HEK293 (cell line): ENCODE data around the gene OR10AD1.
"Not testable (repeated sequence)": the region's sequence is repeated elsewhere in the genome, so short reads cannot be mapped to it uniquely, and the experiment has no call there.

Experiments
- CTCF ChIA-PET: fragments of 350-600 bp; formaldehyde crosslinking; extraction: SDS; loops from one replicate; lab custom pipeline; 2021; ENCODE audit warnings: antibody characterized with exemption; lab: Yijun Ruan, JAX
- POLR2A ChIA-PET: fragments of 300-600 bp; formaldehyde crosslinking; extraction: SDS; loops from one replicate; lab custom pipeline; 2020; ENCODE audit warnings: antibody characterized with exemption, inconsistent platforms; lab: Yijun Ruan, JAX
- H3K27ac ChIP-seq: fragments of 200-500 bp; sonication (Bioruptor generic); 2 replicates; pipeline ENCODE4 v1.5.1; 2014; ENCODE audit warnings: low read depth, low read length, control low read depth, inconsistent platforms; ENCODE audit errors: extremely low read depth
- H3K36me3 ChIP-seq, 2 experiments: fragments of 200-500 bp in 1 of 2; sonication (Bioruptor generic) in 1 of 2; 1 replicate in 1 of 2; 2 replicates in 1 of 2; pipeline ENCODE4 v1.5.1; 2014 to 2017; ENCODE audit warnings: inconsistent platforms in 2 of 2, low read length in 2 of 2; ENCODE audit not compliant: control insufficient read depth in 2 of 2, insufficient read depth in 1 of 2
- H3K4me1 ChIP-seq: fragments of 200-500 bp; sonication (Bioruptor generic); 2 replicates; pipeline ENCODE4 v1.5.1; 2014; ENCODE audit warnings: mild to moderate bottlenecking, low read length, inconsistent platforms; ENCODE audit not compliant: control insufficient read depth, insufficient read depth
- H3K4me3 ChIP-seq: 2 replicates; pipeline ENCODE4 v1.5.1; 2011; ENCODE audit warnings: low read depth, mild to moderate bottlenecking, control low read depth, low read length, moderate library complexity
- H3K9me3 ChIP-seq: fragments of 200-500 bp; sonication (Bioruptor generic); 2 replicates; pipeline ENCODE4 v1.5.1; 2014; ENCODE audit warnings: low read depth, low read length, inconsistent platforms; ENCODE audit not compliant: control insufficient read depth, insufficient read depth
- IKZF3 ChIP-seq: fragments of 450-650 bp; IDR thresholded peaks from 2 replicates; pipeline ENCODE4 v1.5.0; 2018; ENCODE audit warnings: missing biosample characterization, mild to moderate bottlenecking, missing genetic modification characterization, moderate library complexity
- KLF10 ChIP-seq: fragments of 450-650 bp; IDR thresholded peaks from 2 replicates; pipeline ENCODE4 v1.5.1; 2018; ENCODE audit warnings: missing biosample characterization, mild to moderate bottlenecking, missing genetic modification characterization
- ZBTB20 ChIP-seq: fragments of 450-650 bp; formaldehyde crosslinking; IDR thresholded peaks from 2 replicates; pipeline ENCODE4 v1.5.1; 2016; ENCODE audit warnings: missing biosample characterization, missing genetic modification characterization
- ZBTB8A ChIP-seq: fragments of 450-650 bp; formaldehyde crosslinking; IDR thresholded peaks from 2 replicates; pipeline ENCODE4 v1.5.1; 2016; ENCODE audit warnings: missing biosample characterization, missing genetic modification characterization
- ZNF140 ChIP-seq: fragments of 450-650 bp; formaldehyde crosslinking; IDR thresholded peaks from 2 replicates; pipeline ENCODE4 v1.5.1; 2016; ENCODE audit warnings: missing biosample characterization, missing genetic modification characterization
- ZNF146 ChIP-seq: fragments of 450-650 bp; formaldehyde crosslinking; IDR thresholded peaks from 2 replicates; pipeline ENCODE4 v1.5.1; 2016; ENCODE audit warnings: missing biosample characterization, missing genetic modification characterization
- ZNF184 ChIP-seq: fragments of 450-650 bp; IDR thresholded peaks from 2 replicates; pipeline ENCODE4 v1.5.1; 2018; ENCODE audit warnings: missing biosample characterization, mild to moderate bottlenecking, missing genetic modification characterization
- ZNF19 ChIP-seq: fragments of 450-650 bp; formaldehyde crosslinking; IDR thresholded peaks from 2 replicates; pipeline ENCODE4; 2016; ENCODE audit warnings: missing biosample characterization, missing genetic modification characterization, low read depth
- ZNF266 ChIP-seq: fragments of 450-650 bp; formaldehyde crosslinking; IDR thresholded peaks from 2 replicates; pipeline ENCODE4 v1.5.1; 2016; ENCODE audit warnings: missing biosample characterization, missing genetic modification characterization, low read depth
- ZNF311 ChIP-seq: fragments of 450-650 bp; formaldehyde crosslinking; IDR thresholded peaks from 2 replicates; pipeline ENCODE4 v1.5.1; 2017; ENCODE audit warnings: missing biosample characterization, missing genetic modification characterization, borderline replicate concordance
- ZNF341 ChIP-seq: fragments of 450-650 bp; formaldehyde crosslinking; IDR thresholded peaks from 2 replicates; pipeline ENCODE4; 2016; ENCODE audit warnings: low read depth, missing biosample characterization, missing genetic modification characterization
- ZNF394 ChIP-seq: fragments of 450-650 bp; formaldehyde crosslinking; IDR thresholded peaks from 2 replicates; pipeline ENCODE4 v1.5.1; 2016; ENCODE audit warnings: missing biosample characterization, missing genetic modification characterization, mild to moderate bottlenecking, moderate library complexity, borderline replicate concordance
- ZNF404 ChIP-seq: fragments of 450-650 bp; formaldehyde crosslinking; IDR thresholded peaks from 2 replicates; pipeline ENCODE4 v1.5.1; 2017; ENCODE audit warnings: missing biosample characterization, missing genetic modification characterization
- ZNF555 ChIP-seq: fragments of 450-650 bp; formaldehyde crosslinking; conservative IDR thresholded peaks from 2 replicates; pipeline ENCODE4 v1.5.1; 2017; ENCODE audit warnings: missing biosample characterization, mild to moderate bottlenecking, missing genetic modification characterization, inconsistent platforms
- ZNF558 ChIP-seq: fragments of 450-650 bp; formaldehyde crosslinking; IDR thresholded peaks from 2 replicates; pipeline ENCODE4 v1.5.1; 2016; ENCODE audit warnings: missing biosample characterization, missing genetic modification characterization
- ZNF623 ChIP-seq: fragments of 450-650 bp; formaldehyde crosslinking; IDR thresholded peaks from 2 replicates; pipeline ENCODE4 v1.5.1; 2016; ENCODE audit warnings: missing biosample characterization, missing genetic modification characterization
- ZNF658 ChIP-seq: fragments of 450-650 bp; formaldehyde crosslinking; IDR thresholded peaks from 2 replicates; pipeline ENCODE4; 2016; ENCODE audit warnings: missing biosample characterization, missing genetic modification characterization
- ZNF777 ChIP-seq: fragments of 450-650 bp; formaldehyde crosslinking; IDR thresholded peaks from 2 replicates; pipeline ENCODE4 v1.5.1; 2017; ENCODE audit warnings: missing biosample characterization, missing genetic modification characterization, borderline replicate concordance
- ZSCAN30 ChIP-seq: fragments of 450-650 bp; IDR thresholded peaks from 2 replicates; pipeline ENCODE4 v1.5.1; 2018; ENCODE audit warnings: missing biosample characterization, mild to moderate bottlenecking, missing genetic modification characterization, moderate library complexity
- ZXDB ChIP-seq: fragments of 450-650 bp; formaldehyde crosslinking; IDR thresholded peaks from 2 replicates; pipeline ENCODE4 v1.5.1; 2016; ENCODE audit warnings: missing biosample characterization, missing genetic modification characterization
- TF ChIP-seq, protein P1 (sequence below): fragments of 450-650 bp; formaldehyde crosslinking; IDR thresholded peaks from 2 replicates; pipeline ENCODE4 v1.5.1; 2016; ENCODE audit warnings: missing biosample characterization, missing genetic modification characterization
- TF ChIP-seq, protein P2 (sequence below): fragments of 450-650 bp; formaldehyde crosslinking; IDR thresholded peaks from 2 replicates; pipeline ENCODE4 v1.5.1; 2016; ENCODE audit warnings: missing biosample characterization, missing genetic modification characterization, low read depth
- TF ChIP-seq, protein P3 (sequence below): fragments of 450-650 bp; formaldehyde crosslinking; conservative IDR thresholded peaks from 2 replicates; pipeline ENCODE4 v1.5.1; 2016; ENCODE audit warnings: low read depth, missing biosample characterization, missing genetic modification characterization

The OR10AD1 gene

DNA sequence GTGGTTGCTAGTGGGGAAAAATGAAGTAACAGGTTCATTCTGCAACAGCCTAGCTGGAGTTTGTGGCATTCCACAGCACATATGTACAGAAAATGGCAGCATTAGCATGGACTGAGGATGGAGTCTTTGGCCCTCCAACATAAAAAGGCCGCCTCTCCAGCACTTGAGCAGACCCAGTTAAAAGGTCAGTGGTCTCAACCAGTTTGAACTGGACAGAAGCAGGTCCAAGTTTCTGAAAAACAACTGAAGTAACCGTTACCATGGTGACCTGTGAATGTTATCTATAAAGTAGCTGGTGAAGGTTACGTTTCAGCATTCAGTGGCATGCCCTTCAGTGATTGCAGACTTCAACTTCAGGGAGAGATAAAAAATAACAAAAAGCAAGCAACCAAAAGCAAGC, 34.1 kb upstream of the OR10AD1 start:
- TF ChIP-seq ZNF19 (tag by site-specific recombination) = no peak
- TF ChIP-seq ZNF777 (tag by site-specific recombination) = no peak
- no peak for TF ChIP-seq ZNF341
- TF ChIP-seq ZNF658 (tag by site-specific recombination) = no peak
- TF ChIP-seq ZNF184 (tag by site-specific recombination) = no peak
- no peak for TF ChIP-seq KLF10 (tag by site-specific recombination)
- no peak for TF ChIP-seq ZNF311
- no peak for TF ChIP-seq ZBTB20
- TF ChIP-seq, all 188 proteins: peak for 0
- POLR2A ChIA-PET = no interaction called here
- CTCF ChIA-PET = interaction anchor here (0.6 kb wide), 1 partner anchor 205 kb away, joined by 3 read pairs; no protein-coding TSS in a partner anchor
- Histone ChIP-seq H3K36me3 (no peaks in the 10 kb centered on the region), H3K9me3 (no peaks in the 10 kb centered on the region), H3K4me1 (no peaks in the 10 kb centered on the region), H3K4me3 (no peak overlapping the region), H3K27ac (no peak overlapping the region)

DNA sequence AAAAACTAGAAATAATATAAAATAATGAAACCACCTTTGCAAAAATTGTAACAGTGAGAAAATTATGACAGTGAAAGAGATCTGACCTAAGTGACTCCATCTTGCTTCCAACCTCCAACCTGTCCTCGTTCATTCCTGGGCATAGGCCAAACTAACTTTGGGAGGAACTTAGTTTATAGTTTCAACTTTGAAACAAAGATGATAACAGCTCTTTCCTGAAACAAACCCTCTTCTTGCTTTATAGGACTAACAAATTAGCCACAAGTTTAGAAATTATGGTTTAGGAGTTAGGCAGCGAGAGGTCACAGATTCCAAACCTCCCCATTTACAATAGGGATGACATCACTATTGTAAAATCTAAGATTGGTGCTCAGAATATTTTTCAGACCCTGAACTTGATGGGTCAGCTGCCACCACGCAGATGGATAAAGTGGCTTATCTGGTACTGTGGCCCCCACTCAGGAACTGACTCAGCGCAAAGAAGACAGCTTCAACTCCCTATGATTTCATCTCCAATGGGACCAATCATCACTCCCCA, 32.8 kb upstream of the OR10AD1 start:
- H3K36me3 ChIP-seq = no peaks in the 10 kb centered on the region
- POLR2A ChIA-PET = no interaction called here
- H3K9me3 ChIP-seq = no peaks in the 10 kb centered on the region
- H3K4me3 ChIP-seq = no peak overlapping the region
- H3K27ac ChIP-seq = no peak overlapping the region
- TF ChIP-seq, protein P1, sequence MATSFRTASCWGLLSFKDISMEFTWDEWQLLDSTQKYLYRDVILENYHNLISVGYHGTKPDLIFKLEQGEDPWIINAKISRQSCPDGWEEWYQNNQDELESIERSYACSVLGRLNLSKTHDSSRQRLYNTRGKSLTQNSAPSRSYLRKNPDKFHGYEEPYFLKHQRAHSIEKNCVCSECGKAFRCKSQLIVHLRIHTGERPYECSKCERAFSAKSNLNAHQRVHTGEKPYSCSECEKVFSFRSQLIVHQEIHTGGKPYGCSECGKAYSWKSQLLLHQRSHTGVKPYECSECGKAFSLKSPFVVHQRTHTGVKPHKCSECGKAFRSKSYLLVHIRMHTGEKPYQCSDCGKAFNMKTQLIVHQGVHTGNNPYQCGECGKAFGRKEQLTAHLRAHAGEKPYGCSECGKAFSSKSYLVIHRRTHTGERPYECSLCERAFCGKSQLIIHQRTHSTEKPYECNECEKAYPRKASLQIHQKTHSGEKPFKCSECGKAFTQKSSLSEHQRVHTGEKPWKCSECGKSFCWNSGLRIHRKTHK (tag by site-specific recombination) = peak; percentile 42; the same call in 1 of the 2 replicates
- no peak for TF ChIP-seq IKZF3 (tag by site-specific recombination)
- TF ChIP-seq, protein P2, sequence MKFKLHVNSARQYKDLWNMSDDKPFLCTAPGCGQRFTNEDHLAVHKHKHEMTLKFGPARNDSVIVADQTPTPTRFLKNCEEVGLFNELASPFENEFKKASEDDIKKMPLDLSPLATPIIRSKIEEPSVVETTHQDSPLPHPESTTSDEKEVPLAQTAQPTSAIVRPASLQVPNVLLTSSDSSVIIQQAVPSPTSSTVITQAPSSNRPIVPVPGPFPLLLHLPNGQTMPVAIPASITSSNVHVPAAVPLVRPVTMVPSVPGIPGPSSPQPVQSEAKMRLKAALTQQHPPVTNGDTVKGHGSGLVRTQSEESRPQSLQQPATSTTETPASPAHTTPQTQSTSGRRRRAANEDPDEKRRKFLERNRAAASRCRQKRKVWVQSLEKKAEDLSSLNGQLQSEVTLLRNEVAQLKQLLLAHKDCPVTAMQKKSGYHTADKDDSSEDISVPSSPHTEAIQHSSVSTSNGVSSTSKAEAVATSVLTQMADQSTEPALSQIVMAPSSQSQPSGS (tag by site-specific recombination) = peak; percentile 60
- no peak for TF ChIP-seq ZNF658 (tag by site-specific recombination)
- TF ChIP-seq ZSCAN30 = no peak
- no peak for TF ChIP-seq ZNF341
- TF ChIP-seq ZXDB (tag by site-specific recombination) = no peak
- TF ChIP-seq, all 188 proteins: peak for 2
- H3K4me1 ChIP-seq = no peaks in the 10 kb centered on the region
- CTCF ChIA-PET = no interaction called here

DNA sequence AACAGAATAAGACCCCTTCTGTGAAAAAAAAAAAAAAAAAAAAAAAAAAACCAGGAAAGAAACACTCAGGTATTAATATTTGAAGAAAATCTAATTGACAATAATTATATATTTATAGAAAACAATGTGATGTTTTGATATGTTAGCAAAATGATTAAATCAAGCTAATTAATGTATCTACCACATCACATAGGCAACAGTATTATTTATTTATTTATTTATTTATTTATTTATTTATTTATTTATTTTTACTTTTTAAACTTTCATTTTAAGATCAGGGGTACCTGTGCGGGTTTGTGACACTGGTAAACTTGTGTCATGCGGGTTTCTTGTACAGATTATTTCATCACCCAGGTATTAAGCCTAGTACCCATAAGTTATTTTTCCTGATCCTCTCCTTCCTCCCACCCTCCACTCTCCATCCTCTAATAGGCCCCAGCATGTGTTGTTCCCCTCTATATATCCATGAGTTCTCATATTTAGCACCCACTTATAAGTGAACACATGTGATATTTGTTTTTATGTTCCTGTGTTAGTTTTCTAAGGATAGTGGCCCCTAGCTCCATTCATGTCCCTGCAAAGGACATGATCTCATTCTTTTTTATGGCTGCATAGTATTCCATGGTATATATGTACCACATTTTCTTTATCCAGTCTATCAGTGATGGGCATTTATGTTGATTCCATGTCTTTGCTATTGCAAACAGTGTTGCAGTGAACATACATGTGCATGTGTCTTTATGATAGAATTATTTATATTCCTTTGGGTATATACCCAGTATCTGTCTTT, 28.3 kb upstream of the OR10AD1 start:
- not testable (repeated sequence) for H3K4me3 ChIP-seq, H3K27ac ChIP-seq, H3K9me3 ChIP-seq, H3K36me3 ChIP-seq, H3K4me1 ChIP-seq
- ChIA-PET CTCF (interaction anchor here (0.6 to 0.7 kb wide), 4 partner anchors 11 to 67 kb away, joined by 3 to 4 read pairs (median 3); no protein-coding TSS in a partner anchor), POLR2A (interaction anchor here (0.6 kb wide), 1 partner anchor 357 kb away, joined by 4 read pairs; no protein-coding TSS in a partner anchor)
- TF ChIP-seq ZNF623 (tag by site-specific recombination) (peak; percentile 73), ZNF341 (peak; percentile 15; the same call in 1 of the 2 replicates), ZNF555 (tag by site-specific recombination) (peak; percentile 82), ZNF558 (tag by site-specific recombination) (0 out of 2 replicates have a peak, but pooled peaks have one; percentile 49), ZNF140 (tag by site-specific recombination) (peak; percentile 78; the same call in 1 of the 2 replicates), ZNF404 (tag by site-specific recombination) (peak; percentile 51; the same call in 1 of the 2 replicates), ZNF394 (tag by site-specific recombination) (peak; percentile 90), ZNF146 (tag by site-specific recombination) (peak; percentile 72), ZNF266 (tag by site-specific recombination) (peak; percentile 64; the same call in 1 of the 2 replicates), ZBTB8A (tag by site-specific recombination) (peak; percentile 66; the same call in 1 of the 2 replicates)
- TF ChIP-seq, protein P3, sequence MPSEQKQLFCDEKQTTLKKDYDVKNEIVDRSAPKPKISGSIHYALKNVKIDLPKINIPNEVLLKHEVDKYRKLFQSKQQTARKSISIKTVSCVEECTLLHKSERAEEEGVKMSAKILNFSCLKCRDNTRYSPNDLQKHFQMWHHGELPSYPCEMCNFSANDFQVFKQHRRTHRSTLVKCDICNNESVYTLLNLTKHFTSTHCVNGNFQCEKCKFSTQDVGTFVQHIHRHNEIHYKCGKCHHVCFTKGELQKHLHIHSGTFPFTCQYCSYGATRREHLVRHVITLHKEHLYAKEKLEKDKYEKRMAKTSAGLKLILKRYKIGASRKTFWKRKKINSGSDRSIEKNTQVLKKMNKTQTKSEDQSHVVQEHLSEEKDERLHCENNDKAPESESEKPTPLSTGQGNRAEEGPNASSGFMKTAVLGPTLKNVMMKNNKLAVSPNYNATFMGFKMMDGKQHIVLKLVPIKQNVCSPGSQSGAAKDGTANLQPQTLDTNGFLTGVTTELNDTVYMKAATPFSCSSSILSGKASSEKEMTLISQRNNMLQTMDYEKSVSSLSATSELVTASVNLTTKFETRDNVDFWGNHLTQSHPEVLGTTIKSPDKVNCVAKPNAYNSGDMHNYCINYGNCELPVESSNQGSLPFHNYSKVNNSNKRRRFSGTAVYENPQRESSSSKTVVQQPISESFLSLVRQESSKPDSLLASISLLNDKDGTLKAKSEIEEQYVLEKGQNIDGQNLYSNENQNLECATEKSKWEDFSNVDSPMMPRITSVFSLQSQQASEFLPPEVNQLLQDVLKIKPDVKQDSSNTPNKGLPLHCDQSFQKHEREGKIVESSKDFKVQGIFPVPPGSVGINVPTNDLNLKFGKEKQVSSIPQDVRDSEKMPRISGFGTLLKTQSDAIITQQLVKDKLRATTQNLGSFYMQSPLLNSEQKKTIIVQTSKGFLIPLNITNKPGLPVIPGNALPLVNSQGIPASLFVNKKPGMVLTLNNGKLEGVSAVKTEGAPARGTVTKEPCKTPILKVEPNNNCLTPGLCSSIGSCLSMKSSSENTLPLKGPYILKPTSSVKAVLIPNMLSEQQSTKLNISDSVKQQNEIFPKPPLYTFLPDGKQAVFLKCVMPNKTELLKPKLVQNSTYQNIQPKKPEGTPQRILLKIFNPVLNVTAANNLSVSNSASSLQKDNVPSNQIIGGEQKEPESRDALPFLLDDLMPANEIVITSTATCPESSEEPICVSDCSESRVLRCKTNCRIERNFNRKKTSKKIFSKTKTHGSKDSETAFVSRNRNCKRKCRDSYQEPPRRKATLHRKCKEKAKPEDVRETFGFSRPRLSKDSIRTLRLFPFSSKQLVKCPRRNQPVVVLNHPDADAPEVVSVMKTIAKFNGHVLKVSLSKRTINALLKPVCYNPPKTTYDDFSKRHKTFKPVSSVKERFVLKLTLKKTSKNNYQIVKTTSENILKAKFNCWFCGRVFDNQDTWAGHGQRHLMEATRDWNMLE (tag by site-specific recombination) = peak; percentile 82
